HG02885 (cell line): Measurements from ENCODE around the gene CDK12.

Experiments used
- ATAC-seq: cut with Tn5 transposase; IDR thresholded peaks from one replicate; pipeline ENCODE4 v1.9.1; 2021; ENCODE audit warnings: mild to moderate bottlenecking; ENCODE audit not compliant: unreplicated experiment, poor library complexity

The CDK12 gene

GRCh38 chr17:39547713-39548478 lies 86.6 kb downstream of the CDK12 start:
- no peak for ATAC-seq

GRCh38 chr17:39548494-39549225 lies 87.4 kb downstream of the CDK12 start:
- no peak for ATAC-seq

- no peak for ATAC-seq
These were observed 88.7 kb downstream of the CDK12 start for GRCh38 chr17:39549747-39550573.

GRCh38 chr17:39551879-39552278 lies 90.6 kb downstream of the CDK12 start:
- ATAC-seq = no peak

- ATAC-seq = no peak
These were observed 92.2 kb downstream of the CDK12 start for GRCh38 chr17:39553341-39553945.

GRCh38 chr17:39555368-39555767 lies 94.1 kb downstream of the CDK12 start:
- no peak for ATAC-seq

GRCh38 chr17:39556423-39556822 lies 95.1 kb downstream of the CDK12 start:
- ATAC-seq = no peak

GRCh38 chr17:39562395-39562794 lies 101.1 kb downstream of the CDK12 start:
- no peak for ATAC-seq

- ATAC-seq = no peak
These were observed 101.7 kb downstream of the CDK12 start for GRCh38 chr17:39562976-39563375.

GRCh38 chr17:39563476-39563875 lies 102.2 kb downstream of the CDK12 start:
- no peak for ATAC-seq

- ATAC-seq = no peak
These were observed 103.0 kb downstream of the CDK12 start for GRCh38 chr17:39564211-39564848.

GRCh38 chr17:39566094-39566850 lies 105.0 kb downstream of the CDK12 start:
- ATAC-seq = no peak

- ATAC-seq = no peak
These were observed 107.4 kb downstream of the CDK12 start for GRCh38 chr17:39568702-39569101.

- ATAC-seq = no peak
These were observed 107.8 kb downstream of the CDK12 start for GRCh38 chr17:39569126-39569525.

- no peak for ATAC-seq
These were observed 110.8 kb downstream of the CDK12 start for GRCh38 chr17:39572121-39572520.

- no peak for ATAC-seq
These were observed 112.4 kb downstream of the CDK12 start for GRCh38 chr17:39573447-39574298.

GRCh38 chr17:39576187-39576586 lies 114.9 kb downstream of the CDK12 start:
- no peak for ATAC-seq

- ATAC-seq = no peak
These were observed 117.0 kb downstream of the CDK12 start for GRCh38 chr17:39578272-39578671.
